Measurements from ENCODE around the gene IKZF2.

Gene IKZF2

GRCh38 chr2:212998626-212999359, 152.6 kb downstream of the IKZF2 start:
- DNase-seq (ENCODE audit: low spot score), result no peak

- DNase-seq (ENCODE audit: low spot score), result no peak
Measured at GRCh38 chr2:212997526-212998020, 153.8 kb downstream of the IKZF2 start.

- no peak for DNase-seq (ENCODE audit: low spot score)
Measured at GRCh38 chr2:212995920-212996319, 155.5 kb downstream of the IKZF2 start.

GRCh38 chr2:212994976-212995375, 156.4 kb downstream of the IKZF2 start:
- no peak for DNase-seq (ENCODE audit: low spot score)

- DNase-seq (ENCODE audit: low spot score), result no peak
Measured at GRCh38 chr2:212991120-212991519, 160.3 kb downstream of the IKZF2 start.

- no peak for DNase-seq (ENCODE audit: low spot score)
Measured at GRCh38 chr2:212990697-212991096, 160.7 kb downstream of the IKZF2 start.

- no peak for DNase-seq (ENCODE audit: low spot score)
Measured at GRCh38 chr2:212987492-212987891, 163.9 kb downstream of the IKZF2 start.

GRCh38 chr2:212984129-212984528, 167.3 kb downstream of the IKZF2 start:
- no peak for DNase-seq (ENCODE audit: low spot score)

- no peak for DNase-seq (ENCODE audit: low spot score)
Measured at GRCh38 chr2:212979799-212980198, 171.6 kb downstream of the IKZF2 start.

GRCh38 chr2:212979046-212979612, 172.3 kb downstream of the IKZF2 start:
- no peak for DNase-seq (ENCODE audit: low spot score)

- no peak for DNase-seq (ENCODE audit: low spot score)
Measured at GRCh38 chr2:212977152-212977551, 174.3 kb downstream of the IKZF2 start.

- DNase-seq (ENCODE audit: low spot score), result no peak
Measured at GRCh38 chr2:212975333-212975732, 176.1 kb downstream of the IKZF2 start.

GRCh38 chr2:212974692-212975091, 176.7 kb downstream of the IKZF2 start:
- no peak for DNase-seq (ENCODE audit: low spot score)

- no peak for DNase-seq (ENCODE audit: low spot score)
Measured at GRCh38 chr2:212973347-212973746, 178.1 kb downstream of the IKZF2 start.

- DNase-seq (ENCODE audit: low spot score), result no peak
Measured at GRCh38 chr2:212970132-212970531, 181.3 kb downstream of the IKZF2 start.

GRCh38 chr2:212968284-212969081, 182.9 kb downstream of the IKZF2 start:
- no peak for DNase-seq (ENCODE audit: low spot score)

GRCh38 chr2:212966884-212967283, 184.5 kb downstream of the IKZF2 start:
- no peak for DNase-seq (ENCODE audit: low spot score)

- no peak for DNase-seq (ENCODE audit: low spot score)
Measured at GRCh38 chr2:212962691-212963090, 188.7 kb downstream of the IKZF2 start.

GRCh38 chr2:212961255-212961654, 190.2 kb downstream of the IKZF2 start:
- DNase-seq (ENCODE audit: low spot score), result no peak

GRCh38 chr2:212960336-212960735, 191.1 kb downstream of the IKZF2 start:
- no peak for DNase-seq (ENCODE audit: low spot score)

GRCh38 chr2:212959471-212960117, 191.8 kb downstream of the IKZF2 start:
- DNase-seq (ENCODE audit: low spot score), result no peak

- DNase-seq (ENCODE audit: low spot score), result no peak
Measured at GRCh38 chr2:212958757-212959295, 192.6 kb downstream of the IKZF2 start.

Measured in D341Med (cell line).